Measurements from ENCODE around the gene RMI1. TPM values are rescaled to one million over a fixed set of nuclear protein-coding genes. Genes with fewer than 3 reads are reported as not detected.
"Not testable (repeated sequence)": the region's sequence is repeated elsewhere in the genome, so short reads cannot be mapped to it uniquely, and the experiment has no call there.

The RMI1 gene
- 3.6 TPM for total RNA-seq
- long read RNA-seq, partial matches to known transcripts, result 0 of 4 reads
- long read RNA-seq, other reads (novel, unspliced or antisense), result 1 of 4 reads

GRCh38 chr9:83980395-83981125 is at the start of gene RMI1:
Gene RMI1, plus strand, starts transcription at chr9:83980805. Its CDS starts 20,182 bp downstream, at chr9:84000987.
- peak; percentile 99 for DNase-seq (ENCODE audit: low spot score)

- DNase-seq (ENCODE audit: low spot score), result no peak
Observed at GRCh38 chr9:83930881-83931280, 49.7 kb upstream of the RMI1 start.

GRCh38 chr9:83932011-83932410 is 48.6 kb upstream of the RMI1 start:
- no peak for DNase-seq (ENCODE audit: low spot score)

GRCh38 chr9:83932851-83933250 is 47.8 kb upstream of the RMI1 start:
- DNase-seq (ENCODE audit: low spot score), result no peak

- DNase-seq (ENCODE audit: low spot score), result no peak
Observed at GRCh38 chr9:83933790-83934189, 46.8 kb upstream of the RMI1 start.

- DNase-seq (ENCODE audit: low spot score), result no peak
Observed at GRCh38 chr9:83934569-83935275, 45.9 kb upstream of the RMI1 start.

GRCh38 chr9:83935276-83935935 is 45.2 kb upstream of the RMI1 start:
- DNase-seq (ENCODE audit: low spot score), result no peak

- DNase-seq (ENCODE audit: low spot score), result no peak
Observed at GRCh38 chr9:83936523-83936922, 44.1 kb upstream of the RMI1 start.

- no peak for DNase-seq (ENCODE audit: low spot score)
Observed at GRCh38 chr9:83937861-83938455, 42.6 kb upstream of the RMI1 start.

GRCh38 chr9:83940590-83941303 is 39.9 kb upstream of the RMI1 start:
- DNase-seq (ENCODE audit: low spot score), result no peak

GRCh38 chr9:83948096-83948495 is 32.5 kb upstream of the RMI1 start:
- not testable (repeated sequence) for DNase-seq (ENCODE audit: low spot score)

GRCh38 chr9:83956086-83956435 is 24.5 kb upstream of the RMI1 start:
- no peak for DNase-seq (ENCODE audit: low spot score)

GRCh38 chr9:83956436-83957247 is 24.0 kb upstream of the RMI1 start:
- DNase-seq (ENCODE audit: low spot score), result peak; percentile 95

- no peak for DNase-seq (ENCODE audit: low spot score)
Observed at GRCh38 chr9:83957248-83957513, 23.4 kb upstream of the RMI1 start.

GRCh38 chr9:83959061-83959460 is 21.5 kb upstream of the RMI1 start:
- DNase-seq (ENCODE audit: low spot score), result no peak

GRCh38 chr9:83960991-83961390 is 19.6 kb upstream of the RMI1 start:
- no peak for DNase-seq (ENCODE audit: low spot score)

- DNase-seq (ENCODE audit: low spot score), result no peak
Observed at GRCh38 chr9:83962165-83962564, 18.4 kb upstream of the RMI1 start.

GRCh38 chr9:83964973-83965349 is 15.6 kb upstream of the RMI1 start:
- DNase-seq (ENCODE audit: low spot score), result no peak

GRCh38 chr9:83965350-83966208 is 15.0 kb upstream of the RMI1 start:
- no peak for DNase-seq (ENCODE audit: low spot score)

GRCh38 chr9:83966209-83966582 is 14.4 kb upstream of the RMI1 start:
- DNase-seq (ENCODE audit: low spot score), result no peak

Measured in mesenteric fat pad (tissue), 1 donor.